ENCODE data around the gene STOM.

STOM gene

DNA sequence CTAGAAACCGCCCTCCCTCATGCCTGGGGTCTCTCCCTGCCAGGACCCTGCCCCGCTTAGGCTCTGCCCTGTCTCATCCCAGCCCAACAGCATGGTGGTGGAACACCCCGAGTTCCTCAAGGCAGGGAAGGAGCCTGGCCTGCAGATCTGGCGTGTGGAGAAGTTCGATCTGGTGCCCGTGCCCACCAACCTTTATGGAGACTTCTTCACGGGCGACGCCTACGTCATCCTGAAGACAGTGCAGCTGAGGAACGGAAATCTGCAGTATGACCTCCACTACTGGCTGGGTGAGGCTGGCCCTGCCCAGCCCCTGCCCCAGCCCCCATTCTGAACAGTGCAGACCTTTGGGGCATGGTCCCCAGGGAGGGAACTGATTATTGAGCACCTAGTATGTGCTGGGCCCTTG is 68.2 kb downstream of the STOM start:
- TF ChIP-seq, protein P1, sequence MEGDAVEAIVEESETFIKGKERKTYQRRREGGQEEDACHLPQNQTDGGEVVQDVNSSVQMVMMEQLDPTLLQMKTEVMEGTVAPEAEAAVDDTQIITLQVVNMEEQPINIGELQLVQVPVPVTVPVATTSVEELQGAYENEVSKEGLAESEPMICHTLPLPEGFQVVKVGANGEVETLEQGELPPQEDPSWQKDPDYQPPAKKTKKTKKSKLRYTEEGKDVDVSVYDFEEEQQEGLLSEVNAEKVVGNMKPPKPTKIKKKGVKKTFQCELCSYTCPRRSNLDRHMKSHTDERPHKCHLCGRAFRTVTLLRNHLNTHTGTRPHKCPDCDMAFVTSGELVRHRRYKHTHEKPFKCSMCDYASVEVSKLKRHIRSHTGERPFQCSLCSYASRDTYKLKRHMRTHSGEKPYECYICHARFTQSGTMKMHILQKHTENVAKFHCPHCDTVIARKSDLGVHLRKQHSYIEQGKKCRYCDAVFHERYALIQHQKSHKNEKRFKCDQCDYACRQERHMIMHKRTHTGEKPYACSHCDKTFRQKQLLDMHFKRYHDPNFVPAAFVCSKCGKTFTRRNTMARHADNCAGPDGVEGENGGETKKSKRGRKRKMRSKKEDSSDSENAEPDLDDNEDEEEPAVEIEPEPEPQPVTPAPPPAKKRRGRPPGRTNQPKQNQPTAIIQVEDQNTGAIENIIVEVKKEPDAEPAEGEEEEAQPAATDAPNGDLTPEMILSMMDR (IDR thresholded peaks at IDR 0.05; ENCODE audit: low read length, missing control alignments), result no peak
- DNase-seq (ENCODE audit: low read depth), result no peak
- H3K4me3 ChIP-seq (replicated peaks; ENCODE audit: low read depth, low read length), result no peak overlapping the region

GRCh38 chr9:121300283-121301119 is 69.5 kb downstream of the STOM start:
- TF ChIP-seq, protein P1 (IDR thresholded peaks at IDR 0.05; ENCODE audit: low read length, missing control alignments), result no peak
- DNase-seq (ENCODE audit: low read depth), result no peak
- H3K4me3 ChIP-seq (replicated peaks; ENCODE audit: low read depth, low read length), result peak overlapping the region; percentile 55

- TF ChIP-seq, protein P1 (IDR thresholded peaks at IDR 0.05; ENCODE audit: low read length, missing control alignments), result no peak
- peak; percentile 47 for DNase-seq (ENCODE audit: low read depth)
Observed at GRCh38 chr9:121299467-121300282, 70.4 kb downstream of the STOM start.

GRCh38 chr9:121298689-121299466 is 71.2 kb downstream of the STOM start:
- TF ChIP-seq, protein P1 (IDR thresholded peaks at IDR 0.05; ENCODE audit: low read length, missing control alignments), result no peak
- peak overlapping the region; percentile 55 for H3K4me3 ChIP-seq (replicated peaks; ENCODE audit: low read depth, low read length)
- DNase-seq (ENCODE audit: low read depth), result peak; percentile 80

More at GRCh38 chr9:121299467-121300282, 70.4 kb downstream of the STOM start:
- H3K4me3 ChIP-seq (replicated peaks; ENCODE audit: low read depth, low read length), result peak overlapping the region; percentile 55

DNA sequence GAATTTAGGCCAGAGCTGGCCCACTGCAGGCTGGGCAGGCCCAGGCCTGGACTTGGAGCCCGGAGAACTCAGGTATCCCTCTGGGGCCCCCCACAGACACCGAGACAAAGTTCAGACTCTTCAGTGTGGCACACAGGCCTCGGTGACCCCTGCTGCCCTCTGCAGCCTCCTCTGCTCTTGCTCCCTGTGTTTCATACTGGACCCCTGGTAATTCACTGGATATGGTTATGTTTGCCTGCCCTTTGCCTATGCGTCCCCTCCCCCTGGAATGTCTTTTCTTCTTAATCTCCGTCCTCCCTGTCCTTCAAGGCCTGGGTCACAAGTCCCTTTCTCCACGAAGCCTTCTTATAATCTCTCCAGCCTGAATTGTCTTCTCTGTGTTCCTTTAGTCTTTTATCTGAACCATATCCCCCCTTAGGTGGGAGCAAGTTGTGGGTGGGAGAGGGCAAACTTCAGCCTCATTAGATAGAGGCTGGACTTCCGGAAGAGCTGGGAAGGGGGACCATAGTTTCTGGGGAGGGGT is 72.0 kb downstream of the STOM start:
- DNase-seq (ENCODE audit: low read depth), result no peak
- H3K4me3 ChIP-seq (replicated peaks; ENCODE audit: low read depth, low read length), result no peak overlapping the region
- TF ChIP-seq, protein P1 (IDR thresholded peaks at IDR 0.05; ENCODE audit: low read length, missing control alignments), result no peak

- TF ChIP-seq, protein P1 (IDR thresholded peaks at IDR 0.05; ENCODE audit: low read length, missing control alignments), result no peak
- H3K4me3 ChIP-seq (replicated peaks; ENCODE audit: low read depth, low read length), result no peak overlapping the region
- DNase-seq (ENCODE audit: low read depth), result no peak
Observed at GRCh38 chr9:121297389-121297788, 72.7 kb downstream of the STOM start.

Data from fibroblast of pulmonary artery (primary cell).